Upper lobe of right lung (tissue), 1 donor: ENCODE measurements around the gene SMTN. TPM values are rescaled to one million over a fixed set of nuclear protein-coding genes. Genes with fewer than 3 reads are reported as not detected.

Source experiments
- ATAC-seq: fragments of 200-7000 bp; cut with Tn5 transposase; one replicate; pipeline ENCODE4 v1.9.1; 2020; ENCODE audit warnings: mild to moderate bottlenecking, moderate library complexity
- DNase-seq: peaks from one replicate; pipeline ENCODE4 v3.0.0-alpha.2; 2020
- H3K27ac ChIP-seq: fragments of 200-600 bp; one replicate; pipeline ENCODE4 v1.8.0; 2022
- H3K27me3 ChIP-seq: fragments of 200-600 bp; one replicate; pipeline ENCODE4 v1.8.0; 2022; ENCODE audit warnings: mild to moderate bottlenecking
- H3K36me3 ChIP-seq: fragments of 200-600 bp; one replicate; pipeline ENCODE4 v1.8.0; 2022
- H3K4me1 ChIP-seq: fragments of 200-600 bp; one replicate; pipeline ENCODE4 v1.8.0; 2022
- H3K4me3 ChIP-seq: fragments of 200-600 bp; one replicate; pipeline ENCODE4 v1.8.0; 2022; ENCODE audit warnings: mild to moderate bottlenecking
- H3K9me3 ChIP-seq: fragments of 200-600 bp; one replicate; pipeline ENCODE4 v1.8.0; 2022
- CTCF ChIP-seq: fragments of 200-600 bp; IDR thresholded peaks from one replicate; pipeline ENCODE4 v1.8.0; 2022; ENCODE audit warnings: antibody characterized with exemption
- intact Hi-C: fragments of 100-400 bp; cut with DNase I; formaldehyde crosslinking; loops from one replicate; pipeline ENCODE4 v1.11.0; 2022
- total RNA-seq: library from RNA; stranded (reverse); fragmentation: NEBNext Ultra II Directional; extraction: Animal tissue kit (Norgen Biotek cat#: 25700); gene quantifications from one replicate; pipeline ENCODE4 v1.2.1, GENCODE V29; 2021
- donor health status: DM: no; HTN: yes; CAD: no; lungs with severe emphysema.

The SMTN gene
- total RNA-seq, 1 donor from 2014 or later: 71.6 TPM

- H3K4me3 ChIP-seq: no peak overlapping the region
- DNase-seq: no peak
- no peaks in the 10 kb centered on the region for H3K4me1 ChIP-seq
- intact Hi-C loops: no loop called here
- H3K36me3 ChIP-seq: no peaks in the 10 kb centered on the region
- TF ChIP-seq CTCF: no peak
- no peak for ATAC-seq
- no peaks in the 10 kb centered on the region for H3K27me3 ChIP-seq
- no peak overlapping the region for H3K27ac ChIP-seq
- no peaks in the 10 kb centered on the region for H3K9me3 ChIP-seq
Measured at GRCh38 chr22:31128156-31128555, 47.0 kb downstream of the SMTN start.

- Histone ChIP-seq H3K36me3 (no peaks in the 10 kb centered on the region), H3K9me3 (no peaks in the 10 kb centered on the region), H3K27ac (no peak overlapping the region), H3K4me1 (no peaks in the 10 kb centered on the region), H3K4me3 (no peak overlapping the region), H3K27me3 (no peaks in the 10 kb centered on the region)
- no peak for TF ChIP-seq CTCF
- intact Hi-C loops: no loop called here
- DNase-seq: no peak
- peak; percentile 8 for ATAC-seq
Measured at GRCh38 chr22:31130873-31131272, 49.8 kb downstream of the SMTN start.

- DNase-seq (no peak), ATAC-seq (no peak)
- TF ChIP-seq CTCF: no peak
- Histone ChIP-seq H3K4me1 (no peaks in the 10 kb centered on the region), H3K27ac (no peak overlapping the region), H3K4me3 (no peak overlapping the region), H3K27me3 (no peaks in the 10 kb centered on the region), H3K36me3 (no peaks in the 10 kb centered on the region), H3K9me3 (no peaks in the 10 kb centered on the region)
- intact Hi-C loops: no loop called here
Measured at GRCh38 chr22:31133911-31134310, 52.8 kb downstream of the SMTN start.

GRCh38 chr22:31134688-31135087 lies 53.6 kb downstream of the SMTN start:
- no peaks in the 10 kb centered on the region for H3K4me1 ChIP-seq
- intact Hi-C loops: no loop called here
- DNase-seq: no peak

GRCh38 chr22:31135706-31136105 lies 54.6 kb downstream of the SMTN start:
- no peak overlapping the region for H3K4me3 ChIP-seq
- H3K4me1 ChIP-seq: no peaks in the 10 kb centered on the region
- ATAC-seq: no peak
- no peaks in the 10 kb centered on the region for H3K36me3 ChIP-seq
- no peaks in the 10 kb centered on the region for H3K9me3 ChIP-seq
- intact Hi-C loops: no loop called here
- no peak for DNase-seq
- no peak for TF ChIP-seq CTCF
- no peak overlapping the region for H3K27ac ChIP-seq
- no peaks in the 10 kb centered on the region for H3K27me3 ChIP-seq

More at GRCh38 chr22:31134688-31135087, 53.6 kb downstream of the SMTN start:
- no peak for ATAC-seq
- Histone ChIP-seq H3K4me3 (no peak overlapping the region), H3K27ac (no peak overlapping the region), H3K27me3 (no peaks in the 10 kb centered on the region), H3K36me3 (no peaks in the 10 kb centered on the region), H3K9me3 (no peaks in the 10 kb centered on the region)
- no peak for TF ChIP-seq CTCF

- H3K9me3 ChIP-seq: no peaks in the 10 kb centered on the region
- H3K27me3 ChIP-seq: no peaks in the 10 kb centered on the region
- TF ChIP-seq CTCF: no peak
- no peaks in the 10 kb centered on the region for H3K36me3 ChIP-seq
- no peak for DNase-seq
- no peaks in the 10 kb centered on the region for H3K4me1 ChIP-seq
- ATAC-seq: no peak
- H3K27ac ChIP-seq: no peak overlapping the region
- no peak overlapping the region for H3K4me3 ChIP-seq
- intact Hi-C loops: no loop called here
Measured at GRCh38 chr22:31136155-31136554, 55.0 kb downstream of the SMTN start.
